K562 (cell line): ENCODE measurements around the gene CD24. TPM values are rescaled to one million over a fixed set of nuclear protein-coding genes. Genes with fewer than 3 reads are reported as not detected.

Experiments used
- ATAC-seq: fragments of 200-7000 bp; cut with Tn5 transposase; 3 replicates; pipeline ENCODE4 v1.9.1; 2020; ENCODE audit warnings: moderate library complexity
- BruUV-seq: library from RNA; stranded (reverse); fragments of 400-500 nt; replicated peaks from 2 replicates; lab custom pipeline; 2021; lab: Mats Ljungman, UMichigan
- CTCF ChIA-PET: fragments of 300-600 bp; formaldehyde crosslinking; extraction: SDS; loops from one replicate; lab custom pipeline; 2021; ENCODE audit warnings: low intra/inter-chr PET ratio; lab: Yijun Ruan, JAX
- POLR2A ChIA-PET: fragments of 300-600, 350-650 bp; sonication (Branson Sonifier 250); formaldehyde crosslinking; extraction: SDS; loops from one replicate; lab custom pipeline; 2021; ENCODE audit warnings: antibody characterized with exemption, inconsistent platforms; lab: Yijun Ruan, JAX
- DNase-seq, 4 experiments: peaks; one replicate each; pipeline versions ENCODE4 v3.0.0 to v3.0.0-alpha.2; 2011 to 2018; ENCODE audit warnings: low spot score in 3 of 4, mixed read lengths in 3 of 4; ENCODE audit errors: extremely low read depth in 1 of 4
- FAIRE-seq: peaks from 2 replicates; lab custom pipeline; 2011; peaks lifted over from hg19 to GRCh38; lab: Jason Lieb, UNC
- H2AFZ ChIP-seq: 2 replicates; pipeline ENCODE4 v1.6.0; 2011; ENCODE audit warnings: low read depth, low read length, control low read depth, inconsistent platforms
- H3K27ac ChIP-seq: fragments of 200-600 bp; 3 replicates; pipeline ENCODE4 v1.8.0; 2011; ENCODE audit warnings: low read depth, mild to moderate bottlenecking, control low read depth, inconsistent platforms, low read length, moderate library complexity, mixed read lengths; ENCODE audit errors: extremely low read depth
- H3K27me3 ChIP-seq, 2 experiments: fragments of 300-600 bp in 1 of 2; 2 replicates in 1 of 2; 3 replicates in 1 of 2; pipeline versions ENCODE4 v1.6.0 to v1.8.0; 2011; ENCODE audit warnings: inconsistent platforms in 2 of 2, low read length in 2 of 2, mild to moderate bottlenecking in 1 of 2, mixed read lengths in 1 of 2, moderate library complexity in 1 of 2; ENCODE audit not compliant: control insufficient read depth in 2 of 2, insufficient read depth in 2 of 2
- H3K36me3 ChIP-seq: fragments of 300-600 bp; 3 replicates; pipeline ENCODE4 v1.8.0; 2011; ENCODE audit warnings: mild to moderate bottlenecking, low read length, inconsistent platforms; ENCODE audit not compliant: control insufficient read depth, insufficient read depth
- H3K4me1 ChIP-seq, 2 experiments: fragments of 200-600 bp in 1 of 2; replicated peaks in 1 of 2; 2 replicates in 1 of 2; 3 replicates in 1 of 2; pipeline versions ENCODE4 v1.5.1 to v1.8.0; 2011; ENCODE audit warnings: inconsistent platforms in 2 of 2, low read length in 2 of 2, mild to moderate bottlenecking in 1 of 2, mixed read lengths in 1 of 2, moderate library complexity in 1 of 2; ENCODE audit not compliant: control insufficient read depth in 2 of 2, insufficient read depth in 2 of 2
- H3K4me2 ChIP-seq: 2 replicates; pipeline ENCODE4 v1.6.1; 2011; ENCODE audit warnings: low read length, control low read depth, inconsistent platforms, mixed read lengths; ENCODE audit not compliant: insufficient read depth
- H3K4me3 ChIP-seq: fragments of 200-600 bp; sonication (generic), shearing (Covaris generic); 2 replicates; pipeline ENCODE4 v1.5.1; 2016; ENCODE audit warnings: control low read depth, inconsistent platforms
- H3K79me2 ChIP-seq: fragments of 200-600 bp; 3 replicates; pipeline ENCODE4 v1.8.0; 2011; ENCODE audit warnings: low read length, inconsistent platforms; ENCODE audit not compliant: control insufficient read depth, insufficient read depth
- H3K9ac ChIP-seq, 2 experiments: 2 replicates each; pipeline versions ENCODE4 v1.6.0 to v1.6.1; 2011; ENCODE audit warnings: low read depth in 2 of 2, low read length in 2 of 2, control low read depth in 1 of 2, inconsistent platforms in 1 of 2, mild to moderate bottlenecking in 1 of 2, mixed read lengths in 1 of 2; ENCODE audit not compliant: insufficient read depth in 1 of 2
- H3K9me1 ChIP-seq: one replicate; pipeline ENCODE4 v1.6.0; 2011; ENCODE audit warnings: inconsistent platforms, mild to moderate bottlenecking, low read length, moderate library complexity; ENCODE audit not compliant: control insufficient read depth, insufficient read depth
- H3K9me3 ChIP-seq: replicated peaks from 2 replicates; pipeline ENCODE4 v1.5.1; 2011; ENCODE audit warnings: low read depth, low read length, inconsistent platforms; ENCODE audit not compliant: control insufficient read depth, insufficient read depth
- H4K20me1 ChIP-seq: replicated peaks from 2 replicates; pipeline ENCODE4 v1.6.1; 2011; ENCODE audit warnings: low read length, inconsistent platforms, mixed read lengths; ENCODE audit not compliant: control insufficient read depth, insufficient read depth
- DMBX1 ChIP-seq: fragments of 250-450 bp; sonication (Bioruptor Pico); IDR thresholded peaks from 2 replicates; pipeline ENCODE4 v1.8.0; 2022; ENCODE audit warnings: inconsistent platforms, mild to moderate bottlenecking, moderate library complexity, borderline replicate concordance
- EHMT2 ChIP-seq: fragments of 450-650 bp; IDR thresholded peaks from 2 replicates; pipeline ENCODE4 v1.6.1; 2018; ENCODE audit warnings: antibody characterized with exemption
- MAFF ChIP-seq: IDR thresholded peaks from 2 replicates; pipeline ENCODE4 v1.6.1; 2012; ENCODE audit warnings: low read length, improper control_type of control experiment
- MAZ ChIP-seq, 2 experiments: fragments of 450-650 bp in 1 of 2; sonication (generic) in 1 of 2; formaldehyde crosslinking; IDR thresholded peaks in 1 of 2; conservative IDR thresholded peaks in 1 of 2; 2 replicates each; pipeline versions ENCODE4 v1.4.0 to v1.5.0; 2020; ENCODE audit warnings: mild to moderate bottlenecking in 1 of 2, missing genetic modification reagents in 1 of 2
- NR4A1 ChIP-seq, 2 experiments: fragments of 250-450 bp in 1 of 2; fragments of 450-650 bp in 1 of 2; sonication (Bioruptor Pico) in 1 of 2; IDR thresholded peaks; 2 replicates each; pipeline versions ENCODE4 v1.4.0 to v1.6.1; 2016 to 2020; ENCODE audit warnings: mild to moderate bottlenecking in 2 of 2, missing compliant biosample characterization in 1 of 2, missing genetic modification characterization in 1 of 2, moderate library complexity in 1 of 2
- PRDM10 ChIP-seq: fragments of 450-650 bp; IDR thresholded peaks from 2 replicates; pipeline ENCODE4 v1.6.1; 2018; ENCODE audit not compliant: partially characterized antibody
- RCOR1 ChIP-seq, 2 experiments: IDR thresholded peaks; 2 replicates each; pipeline ENCODE4 v1.6.1; 2012; ENCODE audit warnings: low read depth in 2 of 2, low read length in 2 of 2, borderline replicate concordance in 1 of 2, improper control_type of control experiment in 1 of 2
- SMAD4 ChIP-seq: fragments of 250-450 bp; sonication (Bioruptor Pico); conservative IDR thresholded peaks from 2 replicates; pipeline ENCODE4 v1.8.0; 2021; ENCODE audit warnings: inconsistent platforms, mild to moderate bottlenecking, moderate library complexity
- SMC3 ChIP-seq: conservative IDR thresholded peaks from 2 replicates; pipeline ENCODE4 v1.6.1; 2011; ENCODE audit warnings: low read depth, low read length, improper control_type of control experiment; ENCODE audit not compliant: insufficient read depth
- VEZF1 ChIP-seq: fragments of 200-800 bp; sonication (Bioruptor generic); IDR thresholded peaks from 2 replicates; pipeline ENCODE4 v1.6.1; 2017; ENCODE audit warnings: missing genetic modification characterization, missing compliant biosample characterization
- ZFP36 ChIP-seq: fragments of 150-350 bp; IDR thresholded peaks from 2 replicates; pipeline ENCODE4 v1.6.1; 2018; ENCODE audit warnings: low read length, low read depth; ENCODE audit not compliant: partially characterized antibody
- ZNF197 ChIP-seq: fragments of 200-800 bp; sonication (Bioruptor generic); IDR thresholded peaks from 2 replicates; pipeline ENCODE4 v1.6.1; 2016; ENCODE audit warnings: low read depth, missing genetic modification characterization, missing compliant biosample characterization
- ZNF764 ChIP-seq: fragments of 250-450 bp; sonication (Bioruptor Pico); IDR thresholded peaks from 2 replicates; pipeline ENCODE4 v1.4.0; 2020; ENCODE audit warnings: low read depth, mild to moderate bottlenecking, moderate library complexity
- WGBS: fragments of 100-300 bp; shearing (Covaris generic); methylation state at CpG from one replicate; pipeline ENCODE4 v1.1.6; 2016; ENCODE audit warnings: low coverage, mixed read lengths; ENCODE audit not compliant: insufficient coverage; ENCODE audit errors: missing lambda C conversion rate; 5-methylcytosine and 5-hydroxymethylcytosine counted together
- in situ Hi-C: fragments of 300-500 bp; cut with MboI; formaldehyde crosslinking; loops from 4 replicates; pipeline ENCODE4 v1.15.0; 2018; ENCODE audit warnings: inconsistent platforms, mixed read lengths
- intact Hi-C: fragments of 100-400 bp; cut with micrococcal nuclease; formaldehyde crosslinking; loops from 2 replicates; pipeline ENCODE4 v1.14.2; 2022
- polyA plus RNA-seq, 8 experiments: library from polyadenylated mRNA; depleted of rRNA in 4 of 8; stranded (reverse) in 5 of 8; unstranded in 3 of 8; fragments of >200 nt; fragmentation: Nextera tagmentation in 2 of 8; fragmentation: Illumina TruSeq in 1 of 8; extraction: Ambion mirVana in 2 of 8; extraction: Trizol in 1 of 8; gene quantifications; 2 replicates each; pipeline versions ENCODE4 v1.2.1 to v1.2.3, GENCODE V29; 2011 to 2014; ENCODE audit warnings: inconsistent platforms in 1 of 8, missing spikeins in 1 of 8
- total RNA-seq, 7 experiments: library from RNA; depleted of rRNA in 6 of 7; stranded (reverse); fragments of >200 nt in 6 of 7; fragmentation: Illumina TruSeq in 2 of 7; extraction: Trizol in 2 of 7; gene quantifications; 2 replicates each; pipeline versions ENCODE4 v1.2.1 to v1.2.3, GENCODE V29; 2011 to 2021; ENCODE audit warnings: low replicate concordance in 1 of 7

The CD24 gene
- total and polyA plus RNA-seq, 9 of the 15 experiments (the other 6 are each of a cell fraction or from before 2014, with no cell fraction given) = 8.8 to 155 (median 27.1) TPM

GRCh38 chr6:106939208-106939607, 35.3 kb downstream of the CD24 start (continued):
- TF ChIP-seq PRDM10 (no peak), MAFF (no peak)

DNA sequence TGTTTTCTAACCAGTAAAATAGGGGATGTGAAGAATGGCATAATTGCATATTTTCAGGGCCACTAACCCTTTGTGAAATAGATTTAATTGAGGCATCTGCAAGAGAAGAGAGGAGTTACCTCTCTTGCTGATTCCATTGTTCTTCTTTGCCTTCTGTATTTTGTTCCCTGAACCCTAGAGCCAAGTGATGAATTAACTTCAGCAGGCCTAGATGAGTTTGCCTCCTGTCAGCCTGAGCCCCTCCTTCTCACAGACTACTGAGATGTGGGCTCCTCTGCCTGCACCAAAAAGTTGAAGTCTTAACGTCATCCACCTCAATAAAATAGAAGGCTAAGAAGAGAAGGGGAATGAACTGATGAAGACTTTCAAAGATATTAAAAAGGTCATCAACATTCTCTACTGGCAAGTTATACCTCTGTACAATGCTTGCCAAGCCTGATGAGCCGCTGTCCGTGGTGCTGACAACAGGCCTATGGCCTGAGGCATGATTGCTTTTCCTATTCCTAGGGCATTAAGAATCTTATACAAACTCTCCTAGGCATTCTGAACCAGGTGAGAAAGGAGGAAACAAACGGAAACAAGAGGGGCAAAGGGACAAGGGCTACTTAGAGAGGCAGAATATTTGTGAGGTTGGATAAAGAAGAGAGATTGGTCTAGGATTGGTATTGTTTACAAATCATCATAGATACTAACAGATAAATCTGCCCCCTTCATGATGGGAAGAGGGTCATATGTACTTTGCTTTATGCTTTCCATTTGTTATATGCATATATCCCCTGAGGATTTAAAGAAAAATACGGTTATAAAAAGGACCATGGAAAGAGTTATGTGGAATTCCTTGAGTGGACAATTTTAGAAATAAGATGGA, 46.8 kb downstream of the CD24 start:
- Histone ChIP-seq H3K4me1 (peaks cover 0 to 14% of the 10 kb centered on the region in 2 experiments; a peak in 3 of 5 replicates), H3K4me2 (no peak overlapping the region), H3K4me3 (no peak overlapping the region), H3K9me3 (no peaks in the 10 kb centered on the region), H3K9ac (no peak overlapping the region), H3K36me3 (no peaks in the 10 kb centered on the region), H2AFZ (no peak overlapping the region), H3K9me1 (no peaks in the 10 kb centered on the region), H4K20me1 (no peaks in the 10 kb centered on the region), H3K79me2 (no peaks in the 10 kb centered on the region), H3K27ac (no peak overlapping the region), H3K27me3 (no peaks in the 10 kb centered on the region)
- DNase-seq (peak; percentile 47 to 77 (median 50)), FAIRE-seq (no peak), ATAC-seq (peak; percentile 80)
- intact Hi-C loops (no loop called here), in situ Hi-C loops (no loop called here)
- no TSS peak for BruUV-seq
- POLR2A ChIA-PET = no interaction called here
- 11% methylated on average over 5 of the region's 5 CpGs for WGBS
- CTCF ChIA-PET = no interaction called here
- peak; percentile 63; the same call in 1 of the 2 replicates for TF ChIP-seq DMBX1 (CRISPR knock-in tag)
- TF ChIP-seq RCOR1 (IDR thresholded peaks at IDR 0.05; ENCODE audit: borderline replicate concordance in 1 of 2, low read depth in 2 of 2, low read length in 2 of 2) = peak in 1 of 2 experiments; percentile 54; a peak in 1 of 4 replicates
- peak; percentile 99 for TF ChIP-seq EHMT2
- TF ChIP-seq SMC3 = no peak
- TF ChIP-seq ZNF764 (CRISPR knock-in tag) = no peak
- TF ChIP-seq NR4A1 (CRISPR knock-in tag; IDR thresholded peaks at IDR 0.05) = no peak
- TF ChIP-seq NR4A1 (tag; IDR thresholded peaks at IDR 0.05) = peak; percentile 39; the same call in 1 of the 2 replicates
- 0 out of 2 replicates have a peak, but pooled peaks have one; percentile 36 for TF ChIP-seq SMAD4
- no peak for TF ChIP-seq ZFP36
- TF ChIP-seq ZNF197 (CRISPR knock-in tag) = 0 out of 2 replicates have a peak, but pooled peaks have one; percentile 57
- peak; percentile 31; the same call in 1 of the 2 replicates for TF ChIP-seq VEZF1 (CRISPR knock-in tag)
- peak in 1 of 2 experiments; percentile 56; a peak in 1 of 4 replicates for TF ChIP-seq MAZ (CRISPR knock-in tag; conservative IDR thresholded peaks at IDR 0.05 in 1 of 2, IDR thresholded peaks at IDR 0.05 in 1 of 2)
